BLaER1 treated with 17β-estradiol and CSF1 and Interleukin-3, amounts not matched to agents 10 nM and 100 nM (cell line): ENCODE data around the gene RPS5.
A peak's percentile ranks its signal among the peaks of the same experiment; 100 is the strongest.
"Not testable (repeated sequence)": the region's sequence is repeated elsewhere in the genome, so short reads cannot be mapped to it uniquely, and the experiment has no call there.

Source experiments
- H3K27ac ChIP-seq, 11 experiments: shearing (Covaris generic); formaldehyde crosslinking; 2 replicates each; pipeline ENCODE4 v1.8.1; 2022
- H3K27me3 ChIP-seq, 11 experiments: shearing (Covaris generic); formaldehyde crosslinking; 2 replicates each; pipeline ENCODE4 v1.8.1; 2022
- H3K36me3 ChIP-seq, 11 experiments: shearing (Covaris generic); formaldehyde crosslinking; 2 replicates each; pipeline ENCODE4 v1.8.1; 2022
- H3K4me1 ChIP-seq, 10 experiments: shearing (Covaris generic); formaldehyde crosslinking; 2 replicates each; pipeline ENCODE4 v1.8.1; 2022
- H3K4me2 ChIP-seq, 11 experiments: shearing (Covaris generic); formaldehyde crosslinking; 2 replicates each; pipeline ENCODE4 v1.8.1; 2022
- H3K4me3 ChIP-seq, 10 experiments: shearing (Covaris generic); formaldehyde crosslinking; 2 replicates each; pipeline ENCODE4 v1.8.1; 2022
- H3K9ac ChIP-seq, 11 experiments: shearing (Covaris generic); formaldehyde crosslinking; 2 replicates each; pipeline ENCODE4 v1.8.1; 2022
- H3K9me3 ChIP-seq, 11 experiments: shearing (Covaris generic); formaldehyde crosslinking; replicated peaks in 1 of 11; 2 replicates each; pipeline ENCODE4 v1.8.1; 2022
- H4K20me1 ChIP-seq, 11 experiments: shearing (Covaris generic); formaldehyde crosslinking; 2 replicates each; pipeline ENCODE4 v1.8.1; 2022
- Cebpa-rat ChIP-seq, 11 experiments: shearing (Covaris generic); IDR thresholded peaks; 2 replicates each; pipeline ENCODE4 v1.8.1; 2022

RPS5 gene

GRCh38 chr19:58401840-58402421 is 14.9 kb downstream of the RPS5 start:
- no peaks in the 10 kb centered on the region; a peak in 1 of 22 replicates for H3K9me3 ChIP-seq
- peak overlapping the region; percentile 67 to 78 (median 70) for H3K4me3 ChIP-seq
- peak overlapping the region; percentile 71 to 85 (median 80) for H3K9ac ChIP-seq
- H3K27me3 ChIP-seq = no peaks in the 10 kb centered on the region
- H4K20me1 ChIP-seq = peaks cover 0 to 16% (median 9%) of the 10 kb centered on the region in 11 experiments; a peak in 11 of 22 replicates
- no peak for TF ChIP-seq Cebpa-rat (IDR thresholded peaks at IDR 0.05)
- peak overlapping the region; percentile 68 to 91 (median 83) for H3K4me2 ChIP-seq
- H3K27ac ChIP-seq = peak overlapping the region; percentile 41 to 77 (median 64); a peak in 20 of 22 replicates
- peaks cover 0 to 7% (median 0%) of the 10 kb centered on the region in 11 experiments; a peak in 4 of 22 replicates for H3K36me3 ChIP-seq
- peaks cover 18 to 29% (median 24%) of the 10 kb centered on the region in 10 experiments for H3K4me1 ChIP-seq

GRCh38 chr19:58403920-58404478 is 16.9 kb downstream of the RPS5 start:
- H3K9me3 ChIP-seq = not testable (repeated sequence)
- peaks cover 26 to 38% (median 33%) of the 10 kb centered on the region in 10 experiments for H3K4me1 ChIP-seq

GRCh38 chr19:58406818-58407657 is 20.0 kb downstream of the RPS5 start:
- no peak for TF ChIP-seq Cebpa-rat (IDR thresholded peaks at IDR 0.05)
- peaks cover 0 to 13% (median 0%) of the 10 kb centered on the region in 11 experiments; a peak in 4 of 22 replicates for H3K36me3 ChIP-seq
- no peaks in the 10 kb centered on the region; a peak in 1 of 22 replicates for H3K9me3 ChIP-seq
- H3K27me3 ChIP-seq = no peaks in the 10 kb centered on the region
- peak overlapping the region; percentile 85 to 100 (median 97) for H3K4me2 ChIP-seq
- H3K4me1 ChIP-seq = peaks cover 27 to 35% (median 32%) of the 10 kb centered on the region in 10 experiments
- peaks cover 0 to 12% (median 0%) of the 10 kb centered on the region in 11 experiments; a peak in 3 of 22 replicates for H4K20me1 ChIP-seq
- H3K4me3 ChIP-seq = peak overlapping the region; percentile 84 to 98 (median 92)
- peak overlapping the region in 10 of 11 experiments; percentile 78 to 92 (median 84); a peak in 21 of 22 replicates for H3K27ac ChIP-seq
- H3K9ac ChIP-seq = peak overlapping the region; percentile 77 to 91 (median 85)

More at GRCh38 chr19:58403920-58404478, 16.9 kb downstream of the RPS5 start:
- not testable (repeated sequence) for H3K27me3 ChIP-seq, H3K4me2 ChIP-seq, H4K20me1 ChIP-seq, H3K36me3 ChIP-seq, H3K9ac ChIP-seq, H3K27ac ChIP-seq, H3K4me3 ChIP-seq

DNA sequence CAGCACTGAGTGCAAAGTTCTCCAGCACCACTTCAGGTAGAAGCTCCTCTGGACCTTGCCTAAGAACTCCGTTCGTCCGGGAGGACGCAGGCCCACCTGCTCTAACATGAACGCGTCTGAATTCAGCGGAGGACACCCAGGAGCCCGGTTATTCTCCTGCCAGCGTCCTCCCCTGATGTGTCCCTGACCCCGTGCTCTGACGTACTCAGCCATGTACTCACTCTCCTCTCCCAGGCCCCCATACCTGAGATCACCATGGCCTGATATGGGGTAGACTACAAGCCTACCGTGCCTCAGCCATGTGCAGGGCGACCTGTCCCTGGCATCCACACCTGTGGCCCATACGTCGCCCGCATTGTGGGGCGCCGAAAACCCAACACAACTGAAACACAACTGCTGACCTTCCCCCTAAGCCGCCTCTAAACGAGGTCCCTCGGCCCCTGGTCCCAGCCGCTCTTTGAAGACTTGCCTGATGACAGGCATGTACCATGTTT is 20.6 kb downstream of the RPS5 start:
- peaks cover 24 to 28% (median 27%) of the 10 kb centered on the region in 10 experiments for H3K4me1 ChIP-seq
- H3K4me3 ChIP-seq = peak overlapping the region; percentile 84 to 98 (median 92)
- peaks cover 0 to 18% (median 0%) of the 10 kb centered on the region in 11 experiments; a peak in 4 of 22 replicates for H3K36me3 ChIP-seq
- H3K27ac ChIP-seq = peak overlapping the region; percentile 75 to 92 (median 84)
- peak overlapping the region; percentile 85 to 100 (median 97) for H3K4me2 ChIP-seq
- no peak for TF ChIP-seq Cebpa-rat (IDR thresholded peaks at IDR 0.05)
- no peaks in the 10 kb centered on the region; a peak in 1 of 22 replicates for H3K9me3 ChIP-seq
- H4K20me1 ChIP-seq = peaks cover 0 to 12% (median 0%) of the 10 kb centered on the region in 11 experiments; a peak in 3 of 22 replicates
- peak overlapping the region; percentile 77 to 91 (median 85) for H3K9ac ChIP-seq
- H3K27me3 ChIP-seq = no peaks in the 10 kb centered on the region

- no peaks in the 10 kb centered on the region; a peak in 1 of 22 replicates for H3K9me3 ChIP-seq
- TF ChIP-seq Cebpa-rat (IDR thresholded peaks at IDR 0.05) = no peak
- peak within 1 kb of the TSS; percentile 91 to 100 (median 97) for H3K4me2 ChIP-seq
- H3K27ac ChIP-seq = peak within 1 kb of the TSS; percentile 75 to 92 (median 84)
- peak within 1 kb of the TSS; percentile 77 to 91 (median 85) for H3K9ac ChIP-seq
- H3K4me1 ChIP-seq = peaks cover 24 to 28% (median 27%) of the 10 kb centered on the region in 10 experiments
- no peaks in the 10 kb centered on the region for H3K27me3 ChIP-seq
- peaks cover 0 to 23% (median 0%) of the 10 kb centered on the region in 11 experiments; a peak in 6 of 22 replicates for H3K36me3 ChIP-seq
- peaks cover 0 to 17% (median 0%) of the 10 kb centered on the region in 11 experiments; a peak in 3 of 22 replicates for H4K20me1 ChIP-seq
- H3K4me3 ChIP-seq = peak within 1 kb of the TSS; percentile 84 to 98 (median 92)
Measured at GRCh38 chr19:58408152-58409009, 21.3 kb downstream of the RPS5 start, which contains the start of gene ZNF584. Gene ZNF584, plus strand, starts transcription at chr19:58408649. Its CDS starts 499 bp downstream, at chr19:58409148.

DNA sequence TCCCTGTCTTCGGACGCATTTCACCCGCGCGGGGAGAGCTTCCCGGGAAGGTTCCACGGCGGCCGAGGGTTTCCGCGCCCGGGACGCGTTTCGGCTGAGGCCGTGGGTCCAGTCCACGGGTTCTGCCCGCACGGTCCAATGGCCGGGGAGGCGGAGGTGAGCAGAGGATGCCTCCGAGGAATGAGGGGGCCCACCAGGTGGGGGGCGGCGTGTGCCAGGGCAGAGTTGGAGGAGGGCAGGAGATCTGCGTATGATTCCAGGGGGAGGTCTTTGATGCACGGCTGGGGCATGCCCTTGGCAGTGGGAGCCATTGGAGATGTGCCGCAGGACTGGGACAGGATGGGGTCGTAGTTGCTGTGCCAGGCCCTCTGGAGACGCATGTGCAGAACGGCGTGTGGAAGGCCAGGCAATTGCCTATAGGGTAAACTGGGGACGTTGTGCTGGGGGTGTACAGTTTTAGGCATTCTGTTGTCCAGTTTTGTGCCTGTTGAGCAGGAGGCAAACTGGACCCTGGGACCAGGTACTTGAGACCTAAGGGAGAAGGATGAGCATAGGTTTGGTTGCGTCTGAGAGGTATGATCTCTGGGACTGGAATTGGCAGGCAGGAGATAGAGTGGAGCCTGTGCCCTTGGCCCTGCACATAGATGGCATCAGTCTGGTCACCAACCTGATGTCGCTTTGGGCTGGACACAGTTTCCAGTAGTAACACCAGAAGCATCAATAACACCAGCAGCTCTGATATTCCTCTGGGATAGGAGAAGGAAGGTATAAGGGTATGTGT is 22.1 kb downstream of the RPS5 start:
- no peak for TF ChIP-seq Cebpa-rat (IDR thresholded peaks at IDR 0.05)
- peaks cover 0 to 30% (median 0%) of the 10 kb centered on the region in 11 experiments; a peak in 6 of 22 replicates for H3K36me3 ChIP-seq
- peaks cover 0 to 18% (median 0%) of the 10 kb centered on the region in 11 experiments; a peak in 3 of 22 replicates for H4K20me1 ChIP-seq
- H3K9me3 ChIP-seq = no peaks in the 10 kb centered on the region; a peak in 1 of 22 replicates
- H3K9ac ChIP-seq = peak overlapping the region; percentile 77 to 91 (median 85)
- peak overlapping the region; percentile 89 to 98 (median 93) for H3K4me2 ChIP-seq
- H3K4me3 ChIP-seq = peak overlapping the region; percentile 84 to 98 (median 92)
- H3K4me1 ChIP-seq = peaks cover 24 to 28% (median 27%) of the 10 kb centered on the region in 10 experiments
- H3K27me3 ChIP-seq = no peaks in the 10 kb centered on the region
- peak overlapping the region; percentile 36 to 92 (median 84); a peak in 21 of 22 replicates for H3K27ac ChIP-seq

DNA sequence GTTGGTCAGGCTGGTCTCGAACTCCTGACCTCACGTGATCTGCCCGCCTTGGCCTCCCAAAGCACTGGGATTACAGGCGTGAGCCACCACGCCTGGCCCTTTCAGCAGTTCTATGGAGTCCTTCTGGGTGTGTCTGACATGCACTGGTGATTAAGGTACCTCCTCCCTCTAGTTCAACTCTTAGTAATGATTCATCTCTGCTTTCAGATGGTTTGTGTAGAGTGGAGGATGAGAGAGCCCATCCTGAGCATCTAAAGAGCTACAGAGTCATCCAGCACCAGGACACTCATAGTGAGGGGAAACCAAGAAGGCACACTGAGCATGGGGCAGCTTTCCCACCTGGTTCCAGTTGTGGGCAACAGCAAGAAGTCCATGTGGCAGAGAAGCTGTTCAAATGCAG is 29.5 kb downstream of the RPS5 start:
- peaks cover 17 to 34% (median 26%) of the 10 kb centered on the region in 11 experiments for H3K9me3 ChIP-seq
- no peak overlapping the region for H3K9ac ChIP-seq
- no peaks in the 10 kb centered on the region for H3K4me1 ChIP-seq
- H3K36me3 ChIP-seq = peaks cover 54 to 97% (median 72%) of the 10 kb centered on the region in 11 experiments
- no peaks in the 10 kb centered on the region for H3K27me3 ChIP-seq
- no peak overlapping the region for H3K4me2 ChIP-seq
- H3K4me3 ChIP-seq = no peak overlapping the region
- H3K27ac ChIP-seq = no peak overlapping the region
- TF ChIP-seq Cebpa-rat (IDR thresholded peaks at IDR 0.05) = no peak
- H4K20me1 ChIP-seq = peaks cover 0 to 7% (median 0%) of the 10 kb centered on the region in 11 experiments; a peak in 3 of 22 replicates
